ENCODE data around the gene ALKAL2.
"Not testable (repeated sequence)": the region's sequence is repeated elsewhere in the genome, so short reads cannot be mapped to it uniquely, and the experiment has no call there.

The ALKAL2 gene, protein sequence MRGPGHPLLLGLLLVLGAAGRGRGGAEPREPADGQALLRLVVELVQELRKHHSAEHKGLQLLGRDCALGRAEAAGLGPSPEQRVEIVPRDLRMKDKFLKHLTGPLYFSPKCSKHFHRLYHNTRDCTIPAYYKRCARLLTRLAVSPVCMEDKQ

DNA sequence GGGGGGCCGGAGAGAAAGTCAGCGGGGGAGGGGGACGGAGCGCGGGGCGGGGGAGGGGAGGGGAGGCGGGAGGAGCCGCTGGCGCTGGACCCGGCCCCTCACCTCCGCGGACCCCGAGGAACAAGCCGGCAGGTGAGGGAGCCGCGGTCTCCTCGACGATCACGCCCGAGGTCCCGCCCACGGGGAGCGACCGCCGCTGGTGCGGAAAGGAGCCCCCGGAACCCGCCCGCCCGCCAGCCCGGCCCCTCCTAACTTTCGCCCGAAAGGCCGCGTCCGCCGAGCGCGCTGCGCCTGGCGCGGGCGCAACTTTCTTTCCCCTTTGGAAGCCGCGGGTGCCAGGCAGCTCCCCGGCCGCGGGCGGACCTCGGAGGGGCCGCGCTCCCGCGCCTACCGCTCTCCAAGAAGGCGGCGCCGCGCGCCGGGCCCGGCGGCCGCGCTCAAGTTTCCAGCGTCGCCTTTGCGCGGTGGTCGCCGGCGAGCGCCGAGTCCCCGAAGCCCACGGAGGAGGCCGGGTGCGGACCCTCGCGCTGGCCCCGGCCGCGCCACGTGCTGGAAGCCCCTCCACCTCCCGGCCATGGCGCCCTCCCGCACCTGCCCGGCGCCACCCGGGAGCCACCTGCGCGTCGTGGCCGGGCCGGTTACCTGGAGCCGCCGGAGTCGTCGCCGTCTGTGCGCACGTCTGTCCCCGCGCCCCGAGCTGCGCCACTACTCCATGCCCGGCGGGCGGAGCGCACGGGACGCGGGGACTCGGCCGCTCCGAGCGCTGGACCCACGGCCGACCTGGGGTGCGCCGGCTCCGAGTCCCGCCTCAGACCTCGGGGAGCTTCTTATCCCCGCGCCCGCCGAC, at the start of gene ALKAL2:
Gene ALKAL2 (minus strand): TSS at position 181 of the 847 bp plus-strand sequence. CDS start 256 bp downstream, outside the sequence.
- no peak for FAIRE-seq

- FAIRE-seq = not testable (repeated sequence)
These were observed 49.1 kb upstream of the ALKAL2 start for GRCh38 chr2:336949-337348.

DNA sequence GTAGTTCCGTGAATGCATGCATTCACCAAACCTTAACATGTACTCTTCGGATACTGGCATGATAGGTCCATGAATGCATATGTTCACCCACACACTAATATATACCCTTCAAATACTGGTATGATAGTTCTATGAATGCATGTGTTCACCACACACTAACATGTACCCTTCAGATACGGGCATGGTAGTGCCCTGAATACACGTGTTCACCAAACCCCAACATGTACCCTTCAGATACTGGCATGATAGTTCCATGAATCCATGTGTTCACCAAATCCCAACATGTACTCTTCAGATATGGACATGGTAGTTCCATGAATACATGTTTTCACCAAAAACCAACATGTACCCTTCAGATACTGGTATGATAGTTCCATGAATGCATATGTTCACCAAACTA, 48.5 kb upstream of the ALKAL2 start:
- FAIRE-seq = no peak

DNA sequence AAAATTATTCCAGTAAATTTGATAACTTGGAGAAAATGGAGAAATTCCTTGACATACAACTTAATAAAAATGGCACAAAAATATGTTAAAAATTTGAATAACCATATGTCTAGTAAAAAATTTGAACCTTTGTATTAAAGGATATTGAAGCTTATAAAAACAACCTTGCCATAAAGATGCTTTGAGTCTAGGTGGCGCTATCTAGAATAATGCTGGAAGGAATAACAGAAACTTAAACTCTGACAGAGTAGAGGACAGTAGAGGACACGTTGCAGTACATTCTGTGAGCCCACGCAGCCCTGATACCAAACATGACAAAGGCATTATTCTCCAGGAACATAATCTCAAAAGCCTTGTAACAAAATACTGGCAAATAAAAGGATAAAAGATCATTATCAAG, 44.7 kb upstream of the ALKAL2 start:
- no peak for FAIRE-seq

GRCh38 chr2:328761-329160, 40.9 kb upstream of the ALKAL2 start:
- no peak for FAIRE-seq

- FAIRE-seq = no peak
These were observed 35.1 kb upstream of the ALKAL2 start for GRCh38 chr2:323035-323434.

DNA sequence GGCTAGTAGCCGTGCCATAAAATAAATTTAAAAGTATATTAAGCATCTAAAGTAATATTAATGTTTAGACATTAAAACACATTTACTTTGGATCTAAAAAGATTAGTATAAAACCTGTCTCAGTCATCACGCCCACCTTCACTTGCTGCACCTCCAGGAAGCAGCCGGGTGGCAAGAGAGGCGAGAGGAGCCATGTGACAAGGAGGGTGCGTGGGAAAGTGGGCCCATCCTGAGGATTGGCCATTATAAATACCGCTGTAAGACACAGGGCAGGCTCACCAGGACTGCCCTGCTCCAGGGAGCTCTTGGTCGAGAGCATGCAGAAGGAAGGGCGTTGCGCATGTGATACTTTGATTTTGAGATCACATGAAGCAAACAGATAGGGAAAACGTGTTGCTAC, 34.4 kb upstream of the ALKAL2 start:
- no peak for FAIRE-seq

DNA sequence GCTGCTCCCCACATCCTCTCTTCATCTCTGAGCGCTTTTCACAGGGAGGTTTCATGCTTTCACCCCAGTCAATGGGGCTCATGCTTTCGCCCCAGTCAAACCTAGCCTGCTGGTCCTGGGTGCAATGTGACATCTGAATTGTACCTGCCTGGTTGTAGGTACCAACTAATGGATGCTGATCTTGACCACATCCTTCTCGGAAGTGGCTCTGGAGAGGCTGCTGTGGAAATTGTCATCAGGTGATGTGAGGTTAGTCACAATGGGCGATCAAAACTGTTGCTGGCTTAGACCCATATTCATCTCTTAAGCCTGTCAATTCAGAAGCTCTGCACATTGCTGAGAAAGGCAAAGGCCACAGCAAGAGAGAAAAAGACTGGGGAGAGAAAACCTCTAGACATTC, 32.7 kb upstream of the ALKAL2 start:
- no peak for FAIRE-seq

GRCh38 chr2:319059-319600, 31.2 kb upstream of the ALKAL2 start:
- FAIRE-seq = no peak

GRCh38 chr2:317501-318424, 29.9 kb upstream of the ALKAL2 start:
- FAIRE-seq = no peak

GRCh38 chr2:316381-316780, 28.5 kb upstream of the ALKAL2 start:
- FAIRE-seq = no peak

DNA sequence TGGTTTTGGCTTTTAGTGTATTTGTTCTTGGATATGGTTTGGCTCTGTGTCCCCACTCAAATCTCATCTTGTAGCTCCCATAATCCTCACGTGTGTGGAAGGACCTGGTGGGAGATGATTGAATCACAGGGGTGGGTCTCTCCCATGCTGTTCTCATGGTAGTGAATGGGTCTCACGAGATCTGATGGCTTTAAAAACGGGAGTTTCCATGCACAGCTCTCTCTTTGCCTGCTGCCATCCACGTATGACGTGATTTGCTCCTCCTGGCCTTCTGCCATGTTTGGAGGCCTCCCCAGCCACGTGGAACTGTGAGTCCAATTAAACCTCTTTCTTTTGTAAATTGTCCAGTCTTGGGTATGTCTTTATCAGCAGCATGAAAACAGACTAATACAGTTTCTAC, 28.0 kb upstream of the ALKAL2 start:
- FAIRE-seq = not testable (repeated sequence)

DNA sequence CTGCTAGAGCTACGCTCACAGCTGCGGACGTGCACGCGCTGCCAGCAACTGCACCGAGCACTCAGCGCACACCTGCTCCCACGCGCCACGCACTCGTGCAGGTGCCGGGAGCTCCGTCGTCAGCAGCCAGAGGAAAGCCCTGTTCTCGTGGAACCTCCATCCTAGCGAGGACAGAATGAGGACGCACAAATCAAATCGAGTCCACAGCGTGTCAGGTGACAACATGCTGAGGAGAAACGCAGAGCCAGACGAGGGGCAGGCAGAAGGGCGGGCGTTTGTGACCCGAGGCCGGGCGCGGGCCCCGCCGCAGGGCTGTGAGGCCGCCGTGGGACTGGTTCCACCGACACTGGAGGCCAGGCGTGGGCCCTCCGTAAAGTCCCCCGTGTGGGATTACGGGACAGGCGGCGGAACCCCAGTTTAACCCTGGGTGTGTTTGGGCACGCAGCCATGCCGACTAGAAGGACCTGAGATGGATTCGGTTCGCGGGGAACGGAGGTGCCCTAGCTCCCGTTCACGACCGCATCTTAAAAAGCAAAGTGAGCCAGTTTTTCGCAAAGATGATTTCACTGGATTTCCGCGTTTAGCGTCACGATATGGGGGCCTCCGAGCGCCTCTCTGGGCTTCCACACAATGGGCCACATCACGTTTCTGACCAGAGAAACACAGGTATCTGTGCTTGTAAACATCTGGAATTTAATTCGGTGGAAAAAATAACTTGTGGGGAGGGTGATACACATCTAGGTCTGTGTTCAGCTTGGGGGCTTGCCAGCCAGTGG, 26.9 kb upstream of the ALKAL2 start:
- FAIRE-seq = no peak

- no peak for FAIRE-seq
These were observed 26.1 kb upstream of the ALKAL2 start for GRCh38 chr2:313991-314390.

GRCh38 chr2:310994-311393, 23.1 kb upstream of the ALKAL2 start:
- no peak for FAIRE-seq

DNA sequence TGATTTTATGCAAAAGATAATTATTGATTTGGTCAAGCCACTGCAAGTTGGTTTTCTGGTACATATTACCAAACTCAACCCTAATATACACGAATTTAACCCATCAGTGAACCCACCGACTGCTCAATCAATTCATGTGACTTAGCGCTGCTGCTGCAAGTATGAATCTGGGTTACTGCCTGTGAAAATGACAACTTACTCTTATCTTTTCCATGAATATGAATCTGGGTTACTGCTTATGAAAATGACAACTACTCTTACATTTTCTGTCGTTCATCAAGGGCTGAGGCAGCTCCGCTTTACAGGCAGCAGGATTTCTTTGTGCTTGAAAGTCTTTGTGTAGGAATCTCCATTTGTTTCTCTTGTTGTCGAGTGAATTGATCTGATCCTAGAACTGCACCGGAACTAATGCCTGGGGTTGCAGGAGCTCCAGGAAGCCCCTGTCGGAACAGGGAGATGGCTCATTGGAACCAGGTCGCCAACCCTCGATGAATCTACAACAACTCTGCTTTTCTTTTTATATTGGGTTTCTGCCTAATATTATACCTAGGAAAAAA, 22.1 kb upstream of the ALKAL2 start:
- no peak for FAIRE-seq

- no peak for FAIRE-seq
These were observed 21.5 kb upstream of the ALKAL2 start for GRCh38 chr2:309148-309953.

DNA sequence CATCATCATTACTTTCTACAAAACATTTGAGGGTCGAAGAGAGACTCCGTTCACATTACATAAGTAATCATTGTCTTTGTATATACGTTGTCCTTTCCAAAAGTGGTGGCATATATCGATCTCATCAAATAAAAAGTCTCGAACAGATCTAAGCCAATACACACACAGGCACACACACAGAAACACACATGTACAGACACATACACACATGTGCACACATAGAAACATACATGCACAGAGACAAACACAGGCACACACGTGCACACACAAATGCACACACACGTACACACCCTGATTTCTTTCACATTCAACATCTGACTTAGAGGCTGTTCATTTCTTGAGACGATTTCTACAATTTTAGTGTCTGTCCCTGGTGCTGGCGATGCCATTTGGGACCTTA, 17.5 kb upstream of the ALKAL2 start:
- FAIRE-seq = no peak

DNA sequence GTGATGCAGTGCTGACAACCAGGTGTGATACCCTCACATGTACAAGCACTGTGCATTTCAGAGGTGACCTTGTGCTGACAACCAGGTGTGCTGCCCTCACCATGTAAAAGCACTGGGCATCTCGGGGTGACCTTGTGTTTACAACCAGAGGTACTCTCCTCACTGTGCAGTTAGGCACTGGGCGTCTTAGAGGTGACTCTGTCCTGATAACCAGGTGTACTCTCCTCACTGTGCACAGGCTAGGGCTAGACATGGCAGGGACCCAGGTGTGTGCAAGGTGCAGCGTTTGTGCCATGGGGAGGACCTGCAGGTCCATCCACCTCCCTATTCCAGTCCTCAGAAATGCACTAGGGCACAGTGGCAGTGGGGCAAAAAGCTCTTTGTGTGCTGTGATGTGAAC, 8.5 kb upstream of the ALKAL2 start:
- FAIRE-seq = no peak

- no peak for FAIRE-seq
These were observed 7.2 kb upstream of the ALKAL2 start for GRCh38 chr2:295090-295489.

GRCh38 chr2:290090-290722, 2.3 kb upstream of the ALKAL2 start:
- peak; percentile 58 for FAIRE-seq

Data from endometrium (tissue), 2 donors.